NCI-H128 (cell line): ENCODE results near the gene SLC10A7.
"Not testable (repeated sequence)": the region's sequence is repeated elsewhere in the genome, so short reads cannot be mapped to it uniquely, and the experiment has no call there.

Source experiments
- DNase-seq: peaks from one replicate; lab custom pipeline; 2025; ENCODE audit not compliant: unreplicated experiment; lab: John Stamatoyannopoulos, UW

Gene SLC10A7

DNA sequence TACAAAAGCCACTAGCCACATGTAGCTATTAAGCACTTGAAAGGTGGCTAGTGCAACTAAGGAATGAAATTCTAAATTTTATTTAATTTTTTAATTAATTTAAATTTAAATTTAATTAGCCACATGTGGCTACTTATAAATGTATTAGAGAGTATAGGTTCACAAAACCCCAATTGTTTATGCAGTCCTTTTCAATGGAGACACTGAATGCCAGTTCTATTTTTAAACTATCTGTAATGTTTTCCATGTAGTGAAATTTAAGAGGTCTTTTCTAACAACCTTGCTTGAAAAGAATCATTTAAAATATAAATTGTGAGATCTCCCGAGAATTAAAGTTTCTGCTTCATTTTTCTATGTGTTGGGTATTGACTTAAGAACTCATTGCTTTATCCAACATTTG lies 154.4 kb downstream of the SLC10A7 start:
- no peak for DNase-seq

DNA sequence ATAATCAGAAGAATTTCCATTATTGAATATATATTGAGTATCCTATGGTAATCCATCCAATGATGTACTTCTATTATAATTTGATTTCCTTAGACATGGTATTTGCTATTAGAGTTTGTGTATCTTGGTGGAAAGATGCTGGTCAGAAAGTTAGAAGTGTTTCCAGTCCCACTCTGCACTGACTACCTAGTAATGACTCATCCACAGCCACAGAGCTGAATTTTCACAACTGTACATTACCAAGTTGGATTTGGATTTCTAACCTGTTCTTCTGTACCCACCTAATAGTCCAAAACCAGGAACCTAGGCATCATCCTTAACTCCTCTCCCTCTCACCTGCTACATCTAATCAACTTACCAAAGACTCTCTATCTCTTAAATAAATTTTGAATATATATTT lies 162.0 kb downstream of the SLC10A7 start:
- DNase-seq: no peak

DNA sequence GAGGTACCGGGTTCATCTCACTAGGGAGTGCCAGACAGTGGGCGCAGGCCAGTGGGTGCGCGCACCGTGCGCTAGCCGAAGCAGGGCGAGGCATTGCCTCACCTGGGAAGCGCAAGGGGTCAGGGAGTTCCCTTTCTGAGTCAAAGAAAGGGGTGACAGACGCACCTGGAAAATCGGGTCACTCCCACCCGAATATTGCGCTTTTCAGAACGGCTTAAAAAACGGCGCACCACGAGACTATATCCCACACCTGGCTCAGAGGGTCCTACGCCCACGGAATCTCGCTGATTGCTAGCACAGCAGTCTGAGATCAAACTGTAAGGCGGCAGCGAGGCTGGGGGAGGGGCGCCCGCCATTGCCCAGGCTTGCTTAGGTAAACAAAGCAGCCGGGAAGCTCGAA lies 171.6 kb downstream of the SLC10A7 start:
- DNase-seq: not testable (repeated sequence)

DNA sequence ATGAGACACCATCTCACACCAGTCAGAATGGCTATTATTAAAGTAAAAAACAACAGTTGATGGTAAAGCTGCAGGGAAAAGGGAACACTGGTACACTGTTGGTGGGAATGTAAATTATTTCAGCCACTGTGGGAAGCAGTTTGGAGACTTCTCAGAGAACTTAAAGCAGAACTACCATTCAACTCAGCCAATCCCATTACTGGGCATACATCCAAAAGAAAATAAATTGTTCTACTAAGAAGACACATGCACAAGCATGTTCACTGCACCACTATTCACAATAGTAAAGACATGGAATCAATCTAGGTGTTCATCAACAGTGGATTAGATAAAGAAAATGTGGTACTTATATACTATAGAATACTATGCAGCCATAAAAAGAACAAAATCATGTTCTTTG lies 172.4 kb downstream of the SLC10A7 start:
- DNase-seq: no peak

DNA sequence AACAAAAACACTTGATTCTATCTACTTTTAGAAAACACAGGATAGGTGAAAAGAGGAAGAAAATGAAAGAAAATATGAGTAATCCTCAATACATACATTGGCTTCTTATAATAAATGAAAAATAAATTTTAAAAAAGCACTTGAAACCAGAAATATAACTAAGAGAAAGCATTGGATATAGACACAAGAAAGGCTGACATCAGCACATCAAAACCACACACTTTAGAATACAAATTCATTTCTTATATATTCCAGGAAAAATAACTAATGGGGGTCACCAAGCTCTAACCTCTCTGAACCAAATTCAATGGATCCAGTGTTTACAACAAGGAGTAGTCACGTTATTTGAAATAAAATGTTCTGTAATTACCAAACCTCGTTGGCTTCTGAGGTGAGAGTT lies 173.9 kb downstream of the SLC10A7 start:
- no peak for DNase-seq

DNA sequence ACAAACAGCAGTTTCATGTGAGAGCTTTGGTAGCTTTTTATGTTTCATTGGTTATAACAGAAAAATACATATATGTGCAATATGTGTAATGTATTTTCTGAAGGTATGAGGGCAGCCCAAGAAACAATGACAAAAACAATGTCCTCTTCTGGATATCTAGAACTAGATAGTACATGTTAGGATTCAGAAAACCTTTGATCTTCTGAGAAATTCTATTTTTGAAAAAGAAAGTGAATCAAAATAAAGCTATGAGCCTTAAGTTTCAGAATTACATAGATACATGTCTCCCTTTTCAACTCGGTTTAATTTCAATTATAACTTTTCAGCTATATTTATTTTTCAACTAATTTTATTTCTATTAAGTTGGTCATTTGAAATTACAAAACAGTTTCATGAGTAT lies 175.5 kb downstream of the SLC10A7 start:
- DNase-seq: no peak

DNA sequence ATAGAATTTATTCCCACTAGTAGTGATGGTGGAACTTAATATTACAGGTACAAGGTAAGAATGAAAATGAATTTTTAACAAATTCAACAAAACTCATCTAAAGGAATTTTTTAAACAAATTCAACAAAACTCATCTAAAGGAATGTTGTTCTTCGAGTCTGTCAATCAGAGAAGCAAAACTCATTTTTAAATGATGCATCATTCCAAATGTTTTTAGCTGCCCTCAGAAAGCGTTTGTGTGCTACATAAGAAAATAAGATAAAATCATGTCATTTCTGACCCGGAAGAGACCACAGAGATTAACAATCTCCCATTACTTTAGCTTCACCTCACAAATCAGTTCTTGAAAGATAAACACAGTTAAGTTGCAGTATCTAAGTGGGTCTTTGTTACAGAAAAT lies 178.0 kb downstream of the SLC10A7 start:
- DNase-seq: no peak

DNA sequence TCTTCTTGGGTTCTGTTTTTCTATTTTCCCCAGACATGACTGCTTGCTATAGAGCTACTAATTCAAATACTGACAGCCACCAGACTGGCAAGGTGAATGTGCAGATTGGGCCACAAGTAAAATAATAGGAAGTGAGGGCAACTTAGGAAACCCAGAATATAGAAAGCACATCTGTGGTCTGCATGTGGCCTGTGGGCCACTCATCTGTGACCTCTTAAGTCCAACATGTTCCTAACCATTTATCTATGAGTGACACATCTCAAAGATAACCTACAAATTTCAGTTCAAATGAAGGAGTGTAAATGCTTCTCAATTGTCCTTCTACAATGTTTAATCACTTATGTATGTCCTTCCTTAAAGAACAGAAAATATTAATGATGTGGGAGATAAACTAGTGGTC lies 178.5 kb downstream of the SLC10A7 start:
- no peak for DNase-seq

DNA sequence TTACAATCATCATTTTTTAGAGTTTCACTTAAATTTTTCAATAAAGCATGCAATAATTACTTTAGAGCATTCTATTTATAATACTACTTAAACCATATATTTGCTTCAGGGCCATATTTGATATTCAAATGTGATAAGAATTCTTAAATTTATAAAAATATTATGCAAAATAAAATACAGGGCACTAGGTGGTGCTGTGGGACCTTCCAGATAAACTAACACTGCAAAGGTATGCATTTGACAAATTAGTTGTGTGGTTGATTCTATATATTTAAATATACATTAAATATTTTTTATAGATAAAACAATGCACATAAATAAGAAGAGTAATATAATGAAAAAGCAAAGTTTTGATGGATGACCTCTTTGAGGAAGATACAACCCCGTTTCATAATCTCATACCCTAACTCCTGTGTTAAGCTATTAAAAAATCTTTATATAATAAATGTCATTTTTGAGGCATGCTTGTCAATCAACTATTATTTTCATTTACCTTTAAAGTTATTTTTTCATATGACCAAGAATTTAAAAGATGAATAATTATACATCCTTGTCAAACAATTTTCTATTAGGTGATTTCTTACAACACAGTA lies 179.0 kb downstream of the SLC10A7 start:
- DNase-seq: no peak

DNA sequence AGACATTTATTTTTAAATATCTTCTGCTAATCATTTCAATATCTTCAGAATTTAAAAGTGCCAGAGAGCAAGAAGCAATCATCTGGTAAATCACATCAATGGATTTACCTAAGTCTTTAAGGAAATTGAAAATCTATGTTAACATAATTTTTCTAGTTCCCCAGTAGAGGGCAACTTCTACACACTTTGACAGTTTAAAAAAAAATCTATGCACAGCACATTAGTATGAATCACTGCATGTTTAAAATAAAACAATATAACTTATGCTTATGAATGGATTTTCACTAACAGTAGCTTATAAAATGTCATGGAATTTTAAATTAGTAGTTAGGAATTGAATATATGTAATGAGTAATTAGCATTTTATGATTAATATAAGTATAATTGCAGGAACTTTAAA lies 180.9 kb downstream of the SLC10A7 start:
- no peak for DNase-seq

DNA sequence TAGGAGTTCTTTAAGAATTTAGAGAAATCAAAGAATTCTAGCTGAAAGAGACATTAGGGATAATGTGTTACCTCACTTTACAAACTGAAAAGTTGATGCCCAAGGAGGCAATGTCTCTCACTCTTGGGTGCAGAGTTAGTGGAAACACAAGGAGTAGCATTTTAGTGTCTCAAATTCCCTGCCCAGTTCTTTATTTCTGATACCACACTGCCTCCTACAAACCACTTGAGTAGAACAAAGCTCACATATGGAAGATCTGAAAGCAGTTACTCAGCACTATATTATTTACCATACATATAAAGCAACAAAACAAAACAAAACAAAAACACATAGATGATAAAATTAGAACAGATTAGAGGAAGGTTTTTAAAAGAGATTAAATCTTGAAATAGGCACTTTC lies 183.2 kb downstream of the SLC10A7 start:
- no peak for DNase-seq

DNA sequence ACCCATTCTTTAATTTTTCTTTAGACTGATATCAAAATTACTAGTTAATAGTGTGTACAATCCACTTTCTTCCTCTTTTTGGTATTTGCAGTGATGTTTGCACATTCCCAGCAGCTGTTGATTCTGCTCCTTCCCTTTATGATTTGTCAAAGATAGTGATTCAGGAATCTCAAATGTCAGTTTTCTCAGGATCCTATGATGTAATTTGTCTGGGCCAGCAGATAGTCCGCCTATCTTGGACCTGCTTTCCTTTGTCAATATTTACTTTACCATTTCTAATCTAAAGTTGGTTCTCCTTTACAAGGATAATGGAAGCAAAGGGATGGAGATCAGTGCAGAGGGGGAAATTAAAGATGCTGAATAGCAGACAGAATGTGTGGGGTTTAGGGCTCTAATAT lies 185.3 kb downstream of the SLC10A7 start:
- DNase-seq: no peak

DNA sequence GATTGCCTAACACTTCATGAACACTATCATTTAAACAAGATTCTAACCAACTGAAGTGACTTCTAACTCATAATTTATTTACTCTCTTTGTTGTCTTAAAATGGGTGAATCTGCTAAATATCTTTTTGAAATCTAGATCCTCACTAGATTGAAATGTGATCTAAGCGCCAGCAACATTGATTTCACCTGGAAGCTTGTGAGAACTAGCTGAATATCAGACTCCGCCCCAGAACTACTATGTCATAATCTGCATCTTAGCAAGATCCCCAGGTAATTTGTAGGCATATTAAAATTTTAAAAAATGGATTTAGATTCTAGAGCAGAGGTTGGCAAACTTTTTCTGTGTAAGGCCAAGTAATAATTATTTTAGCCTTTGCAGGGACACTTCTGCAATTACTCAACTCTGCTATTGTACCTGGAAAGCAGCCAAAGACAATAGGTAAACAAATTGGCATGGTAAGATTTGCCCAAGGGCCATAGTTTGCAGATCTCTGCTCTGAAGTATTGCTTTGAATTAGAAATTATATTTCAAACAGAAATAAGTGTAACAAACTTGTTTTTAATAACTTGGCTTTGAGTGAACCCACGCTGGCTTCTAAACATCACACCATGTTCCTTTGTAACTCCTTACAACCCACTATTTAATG lies 185.9 kb downstream of the SLC10A7 start:
- DNase-seq: no peak

DNA sequence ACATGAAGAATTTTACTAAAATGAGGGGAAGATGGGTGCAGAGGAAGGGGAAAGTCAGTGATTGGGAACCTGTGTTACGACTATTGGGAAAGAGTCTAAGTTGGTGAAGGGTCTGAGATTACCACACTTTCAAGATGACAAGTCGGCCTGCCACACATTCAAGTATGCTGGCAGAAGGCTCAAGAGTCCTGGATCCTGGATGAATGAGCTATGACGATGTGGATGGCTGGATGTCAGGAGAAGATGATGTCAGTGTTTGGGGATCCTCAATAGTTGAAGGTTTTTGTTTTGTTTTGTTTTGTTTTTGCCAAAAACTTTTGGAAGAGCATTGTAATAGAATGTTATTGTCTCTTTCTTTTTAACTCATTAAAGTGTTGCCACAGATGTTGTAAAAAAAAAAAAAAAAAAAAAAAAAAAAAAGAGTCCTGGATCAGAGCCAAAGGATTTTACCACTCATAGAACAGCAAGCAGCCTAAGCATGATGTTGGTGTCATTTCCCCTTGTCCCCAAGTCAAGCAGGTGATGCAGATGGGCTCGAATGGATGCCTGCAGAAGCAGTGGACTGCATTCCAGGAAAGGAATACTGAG lies 186.8 kb downstream of the SLC10A7 start:
- DNase-seq: no peak

DNA sequence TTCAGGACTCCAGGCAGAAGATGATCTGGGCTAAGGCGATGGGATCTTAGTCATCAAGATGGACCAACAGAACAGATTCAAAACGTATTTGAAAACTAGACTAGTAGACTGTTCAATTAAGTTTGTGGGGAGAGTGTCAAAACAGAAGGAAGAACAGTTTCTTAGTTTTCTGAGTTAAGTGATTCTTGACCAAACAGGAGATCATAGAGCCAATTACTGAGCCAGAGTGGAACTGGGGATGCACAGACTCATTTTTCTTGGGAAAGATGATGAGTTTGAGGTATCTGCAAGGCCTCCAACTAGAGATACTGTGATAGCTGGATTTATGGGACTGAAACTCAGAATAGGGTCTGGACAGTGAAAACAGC lies 187.9 kb downstream of the SLC10A7 start:
- DNase-seq: no peak

DNA sequence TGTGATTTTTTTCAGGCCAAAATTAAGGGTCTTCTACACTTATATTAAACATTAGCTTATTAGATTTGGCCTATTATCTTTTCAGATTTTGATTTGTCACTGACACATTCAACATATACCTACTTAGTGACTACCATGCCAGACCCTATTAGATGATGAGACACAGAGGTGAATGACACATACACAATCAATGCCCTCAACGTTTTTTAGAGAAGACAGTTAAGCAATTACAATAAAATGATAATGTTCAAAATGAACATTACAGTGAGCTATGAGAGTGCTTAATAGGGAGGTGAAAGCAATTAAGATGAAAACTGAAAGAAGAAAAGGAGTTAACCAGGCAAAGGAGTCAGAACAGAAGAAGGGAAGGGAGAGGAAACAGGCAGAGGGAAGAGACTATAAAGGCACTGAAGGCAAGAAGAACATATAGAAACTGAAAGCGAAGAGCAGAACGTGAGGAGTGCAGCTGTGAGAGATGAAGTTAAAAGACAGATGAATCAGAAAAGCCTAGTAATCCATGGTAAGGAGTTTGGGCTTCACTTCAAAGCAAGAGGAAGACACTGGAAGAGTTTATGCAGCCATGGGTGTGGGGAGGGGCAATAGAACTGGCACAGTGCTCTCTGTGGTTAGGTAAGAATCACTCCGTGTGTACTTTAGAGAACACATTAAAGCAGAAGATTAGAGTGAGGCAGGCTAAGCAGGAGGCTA lies 188.4 kb downstream of the SLC10A7 start:
- DNase-seq: no peak

DNA sequence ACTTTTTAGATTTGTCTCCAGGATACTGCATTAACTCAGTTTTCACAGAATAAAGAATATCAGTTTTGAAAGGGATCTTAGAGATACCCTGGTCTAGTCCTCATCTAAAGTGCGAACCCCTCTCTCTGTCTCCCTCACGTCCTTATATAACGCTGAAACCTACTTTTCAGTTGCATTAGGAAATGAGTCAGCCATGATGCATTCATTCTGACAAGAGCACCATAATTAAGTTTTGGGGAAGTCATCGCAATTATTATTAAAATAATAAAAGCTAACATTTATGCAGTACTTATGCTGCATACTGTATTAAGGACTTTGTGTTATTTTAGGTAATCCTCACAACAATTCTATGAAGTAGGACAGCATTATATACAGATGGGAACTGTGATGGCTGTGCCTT lies 191.3 kb downstream of the SLC10A7 start:
- no peak for DNase-seq

DNA sequence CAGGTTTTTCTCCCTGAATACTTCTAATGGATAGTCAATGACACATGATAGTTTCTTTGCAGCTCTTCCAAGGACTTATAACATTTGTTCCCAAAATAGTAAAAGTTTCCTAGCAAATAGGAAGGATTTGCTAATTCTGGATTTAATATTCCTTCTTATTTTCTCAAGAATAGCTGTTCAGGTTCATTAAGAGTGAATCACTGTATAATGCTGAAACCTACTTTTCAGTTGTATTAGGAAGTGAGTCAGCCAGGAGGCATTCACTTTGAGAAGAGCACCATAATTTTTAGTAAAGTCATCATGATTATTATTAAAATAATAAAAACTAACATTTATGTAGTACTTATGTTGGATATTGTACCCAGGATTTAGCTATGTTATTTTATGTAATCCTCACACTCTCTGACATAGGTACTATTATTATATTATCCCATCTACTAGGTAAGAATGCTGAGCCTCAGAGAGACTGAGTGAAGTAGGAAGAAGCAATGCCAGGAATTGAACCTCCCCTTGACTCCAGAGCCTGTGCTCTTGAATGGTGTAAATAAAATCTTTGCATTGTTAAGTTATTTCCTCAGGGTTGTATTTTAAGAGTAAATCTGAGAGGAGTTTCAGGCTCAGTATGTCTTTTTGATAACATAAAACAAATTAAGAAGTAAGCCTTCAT lies 192.6 kb downstream of the SLC10A7 start:
- no peak for DNase-seq

DNA sequence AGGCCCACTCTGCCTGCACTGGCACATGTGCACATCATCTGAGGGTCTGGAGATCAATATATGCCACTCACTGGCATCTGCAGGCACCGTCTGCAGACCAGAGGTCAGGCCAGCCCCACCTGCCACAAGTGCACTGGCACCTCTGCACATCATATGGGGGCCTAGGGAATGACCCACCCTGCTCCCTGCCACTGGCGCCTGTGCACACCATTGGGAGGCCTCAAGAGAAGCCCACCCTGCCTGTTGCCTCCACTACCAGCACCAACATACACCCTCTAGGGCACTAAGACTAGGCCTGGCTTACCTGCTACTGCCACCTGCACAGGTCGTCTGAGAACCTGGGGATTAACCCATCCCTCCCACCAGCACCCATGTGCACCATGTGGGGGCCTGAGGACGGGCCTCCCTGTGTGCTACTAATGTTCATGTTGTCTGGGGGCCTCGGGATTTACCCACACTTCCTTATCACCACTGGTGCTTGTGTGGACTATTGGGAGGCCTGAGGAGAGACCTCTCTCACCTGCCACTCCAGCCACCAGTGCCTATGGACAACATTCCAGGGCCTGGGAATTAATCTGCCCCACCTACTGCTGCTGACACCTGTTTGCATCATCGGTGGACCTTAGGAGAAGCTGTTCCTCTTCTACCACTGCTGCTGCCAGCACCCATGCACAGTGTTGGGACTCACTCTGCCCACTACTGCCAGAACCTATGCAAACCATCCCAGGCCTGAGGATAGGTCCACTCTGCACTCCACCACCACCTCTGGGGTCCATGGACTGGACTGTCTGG lies 193.7 kb downstream of the SLC10A7 start:
- no peak for DNase-seq

DNA sequence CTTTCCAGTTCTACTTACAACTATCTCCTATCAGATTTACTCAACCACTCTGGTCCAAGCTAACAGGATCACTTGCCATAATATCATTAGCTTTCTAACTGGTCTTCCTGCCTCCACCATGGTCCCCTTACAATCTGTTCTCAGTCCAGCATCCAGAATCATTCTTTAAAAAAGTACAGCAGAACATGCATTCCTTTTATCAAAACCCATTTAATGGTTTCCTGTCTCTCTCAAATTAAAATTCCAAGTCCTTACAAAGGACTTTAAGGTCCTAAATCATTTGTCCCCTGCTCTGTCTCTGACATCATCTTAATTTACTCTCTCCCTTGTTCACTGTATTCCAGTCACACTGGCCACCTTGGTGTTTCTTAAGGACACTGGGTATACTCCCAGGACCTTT lies 202.8 kb downstream of the SLC10A7 start:
- no peak for DNase-seq

DNA sequence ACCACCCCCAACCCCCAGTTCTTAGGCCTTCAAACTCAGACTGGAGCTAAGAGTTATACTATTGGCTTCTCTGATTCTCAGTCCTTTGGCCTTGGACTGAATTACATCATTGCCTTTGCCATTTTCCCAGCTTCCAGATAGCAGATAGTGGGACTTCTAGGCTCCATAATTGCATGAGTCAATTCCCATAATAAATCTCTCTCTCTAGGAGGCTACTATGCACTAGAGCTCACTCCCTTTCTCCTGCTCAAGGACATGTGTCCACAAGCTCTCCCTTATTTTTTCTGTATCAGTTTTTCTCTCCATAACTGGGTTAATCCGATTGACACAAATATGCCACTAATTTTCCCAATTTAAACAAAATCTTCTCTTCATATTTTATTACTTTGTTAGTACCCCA lies 204.0 kb downstream of the SLC10A7 start:
- DNase-seq: no peak
